GM12878 (cell line): ENCODE measurements around the gene NSD2. TPM values are rescaled to one million over a fixed set of nuclear protein-coding genes. Genes with fewer than 3 reads are reported as not detected.
"Not testable (repeated sequence)": the region's sequence is repeated elsewhere in the genome, so short reads cannot be mapped to it uniquely, and the experiment has no call there.

Source experiments
- ATAC-seq: fragments of 200-7000 bp; cut with Tn5 transposase; 3 replicates; pipeline ENCODE4 v1.9.1; 2020; ENCODE audit warnings: mild to moderate bottlenecking, moderate library complexity
- BruUV-seq: library from RNA; stranded (reverse); fragments of 400-500 nt; replicated peaks from 2 replicates; lab custom pipeline; 2021; lab: Mats Ljungman, UMichigan
- CTCF ChIA-PET: fragments of 300-600 bp; sonication (Branson Sonifier 250); formaldehyde crosslinking; extraction: SDS; loops from one replicate; lab custom pipeline; 2021; ENCODE audit warnings: inconsistent platforms; lab: Yijun Ruan, JAX
- POLR2A ChIA-PET: fragments of 350-600 bp; formaldehyde crosslinking; extraction: SDS; loops from one replicate; lab custom pipeline; 2021; ENCODE audit warnings: inconsistent platforms; lab: Charles Lee
- RAD21 ChIA-PET: fragments of 300-600 bp; sonication (Branson Sonifier 250); formaldehyde crosslinking; loops from one replicate; lab custom pipeline; 2023; ENCODE audit warnings: antibody characterized with exemption; ENCODE audit not compliant: unreplicated experiment; lab: Charles Lee
- SMC1A ChIA-PET: fragments of 300-600 bp; sonication (Branson Sonifier 250); formaldehyde crosslinking; loops from one replicate; lab custom pipeline; 2023; ENCODE audit not compliant: unreplicated experiment, uncharacterized antibody; lab: Charles Lee
- DNase-seq: peaks from one replicate; pipeline ENCODE4 v3.0.0-alpha.2; 2011; ENCODE audit warnings: low read depth, low spot score
- FAIRE-seq: peaks from 3 replicates; lab custom pipeline; 2011; peaks lifted over from hg19 to GRCh38; lab: Jason Lieb, UNC
- H2AFZ ChIP-seq: 2 replicates; pipeline ENCODE4 v1.6.0; 2011; ENCODE audit warnings: low read depth, low read length, control low read depth; ENCODE audit not compliant: control insufficient read depth
- H3K27ac ChIP-seq: 2 replicates; pipeline ENCODE4 v1.5.1; 2011; ENCODE audit warnings: control low read depth; ENCODE audit not compliant: control insufficient read depth, insufficient read depth
- H3K27me3 ChIP-seq, 2 experiments: replicated peaks in 1 of 2; 2 replicates each; pipeline versions ENCODE4 v1.6.0 to v1.6.1; 2011; ENCODE audit warnings: low read length in 1 of 2; ENCODE audit not compliant: control insufficient read depth in 2 of 2, insufficient read depth in 2 of 2
- H3K36me3 ChIP-seq, 2 experiments: 2 replicates each; pipeline ENCODE4 v1.5.1; 2011; ENCODE audit warnings: low read length in 1 of 2; ENCODE audit not compliant: control insufficient read depth in 2 of 2, insufficient read depth in 2 of 2
- H3K4me1 ChIP-seq: 2 replicates; pipeline ENCODE4 v1.6.1; 2011; ENCODE audit warnings: mild to moderate bottlenecking, low read length, moderate library complexity, mixed read lengths; ENCODE audit not compliant: control insufficient read depth, insufficient read depth
- H3K4me2 ChIP-seq: 2 replicates; pipeline ENCODE4 v1.6.0; 2011; ENCODE audit warnings: control low read depth; ENCODE audit not compliant: control insufficient read depth, insufficient read depth
- H3K4me3 ChIP-seq: fragments of 200-600 bp; sonication (generic); 2 replicates; pipeline ENCODE4 v1.5.1; 2016
- H3K79me2 ChIP-seq: 2 replicates; pipeline ENCODE4 v1.6.0; 2011; ENCODE audit warnings: low read length; ENCODE audit not compliant: control insufficient read depth, insufficient read depth
- H3K9ac ChIP-seq: 2 replicates; pipeline ENCODE4 v1.8.0; 2011; ENCODE audit warnings: low read length, control low read depth, mixed read lengths; ENCODE audit not compliant: control insufficient read depth, insufficient read depth
- H3K9me3 ChIP-seq: replicated peaks from 3 replicates; pipeline ENCODE4 v1.5.1; 2011; ENCODE audit warnings: mild to moderate bottlenecking, low read length; ENCODE audit not compliant: control insufficient read depth, insufficient read depth
- H4K20me1 ChIP-seq: 2 replicates; pipeline ENCODE4 v1.6.0; 2011; ENCODE audit not compliant: control insufficient read depth, insufficient read depth
- CUX1 ChIP-seq: IDR thresholded peaks from 2 replicates; pipeline ENCODE4 v1.6.1; 2012; ENCODE audit warnings: improper control_type of control experiment, low read depth, low read length; ENCODE audit not compliant: insufficient replicate concordance
- KAT2A ChIP-seq: conservative IDR thresholded peaks from 2 replicates; pipeline ENCODE4 v1.6.1; 2011; ENCODE audit warnings: low read depth, low read length; ENCODE audit not compliant: control insufficient read depth
- TCF12 ChIP-seq: IDR thresholded peaks from 2 replicates; pipeline ENCODE4 v1.6.1; 2011; ENCODE audit warnings: low read depth, mild to moderate bottlenecking, low read length
- WGBS: methylation state at CpG from one replicate; pipeline ENCODE4 v1.1.6; 2016; ENCODE audit warnings: low lambda C conversion rate; ENCODE audit not compliant: insufficient replicate concordance, insufficient coverage; ENCODE audit errors: missing lambda C conversion rate; 5-methylcytosine and 5-hydroxymethylcytosine counted together
- in situ Hi-C: fragments of 300-500 bp; cut with MboI; formaldehyde crosslinking; loops from 9 replicates; pipeline ENCODE4 v1.14.3; 2018; ENCODE audit warnings: mixed read lengths
- intact Hi-C: fragments of 100-400 bp; cut with micrococcal nuclease; formaldehyde crosslinking; loops from one replicate; pipeline ENCODE4 v1.14.2; 2022; ENCODE audit not compliant: unreplicated experiment
- polyA plus RNA-seq, 11 experiments: library from polyadenylated mRNA; depleted of rRNA in 4 of 11; unstranded in 6 of 11; stranded (reverse) in 5 of 11; fragments of >200 nt; fragmentation: Nextera tagmentation in 4 of 11; fragmentation: Illumina TruSeq in 1 of 11; extraction: Ambion mirVana in 4 of 11; extraction: Trizol in 1 of 11; gene quantifications; 1 replicate in 1 of 11; 2 replicates in 10 of 11; pipeline versions ENCODE4 v1.2.1 to v1.2.3, GENCODE V29; 2011 to 2016; ENCODE audit warnings: inconsistent platforms in 2 of 11, missing spikeins in 2 of 11, low read depth in 1 of 11
- total RNA-seq, 4 experiments: library from RNA; depleted of rRNA in 3 of 4; stranded (reverse); fragments of >200 nt in 3 of 4; fragmentation: Illumina TruSeq in 1 of 4; extraction: Trizol in 1 of 4; gene quantifications; 2 replicates each; pipeline versions ENCODE4 v1.2.1 to v1.2.3, GENCODE V29; 2013 to 2021

Gene NSD2
- total and polyA plus RNA-seq, 10 of the 15 experiments (the other 5 are each of a cell fraction or from before 2014, with no cell fraction given), result 8.6 to 139 (median 67.2) TPM

GRCh38 chr4:1907848-1908525, 36.8 kb downstream of the NSD2 start (continued):
- no peak for TF ChIP-seq CUX1
- TF ChIP-seq KAT2A, result no peak
- TF ChIP-seq TCF12, result no peak

- intact Hi-C loops (loop anchor here (5.0 kb wide), 1 partner anchor 278 kb away; no protein-coding TSS in a partner anchor), in situ Hi-C loops (loop anchor here (5.0 kb wide), 1 partner anchor 167 kb away; no protein-coding TSS in a partner anchor)
- RAD21 ChIA-PET, H4K20me1 ChIP-seq, H2AFZ ChIP-seq, H3K4me3 ChIP-seq, H3K4me1 ChIP-seq, FAIRE-seq, H3K27ac ChIP-seq, H3K9me3 ChIP-seq, DNase-seq, BruUV-seq, ATAC-seq, H3K4me2 ChIP-seq, H3K9ac ChIP-seq, POLR2A ChIA-PET, H3K27me3 ChIP-seq: not testable (repeated sequence)
- Histone ChIP-seq H3K36me3 (peaks cover 17 to 22% of the 10 kb centered on the region in 2 experiments), H3K79me2 (peaks cover 17% of the 10 kb centered on the region)
- SMC1A ChIA-PET, result interaction anchor here (0.7 kb wide), 2 partner anchors 161 to 187 kb away, joined by 3 read pairs; no protein-coding TSS in a partner anchor
- WGBS, result 87% methylated on average over 11 of the region's 11 CpGs
- CTCF ChIA-PET, result interaction anchor here (0.7 to 5.1 kb wide), 4 partner anchors 11 to 746 kb away, joined by 3 to 38 read pairs (median 4); no protein-coding TSS in a partner anchor
Measured at GRCh38 chr4:1909696-1910095, 38.5 kb downstream of the NSD2 start.
